Astrocyte (in vitro differentiated cells and primary cell): ENCODE data around the gene PRR23B. TPM values are rescaled to one million over a fixed set of nuclear protein-coding genes. Genes with fewer than 3 reads are reported as not detected.

ENCODE experiments used
- DNase-seq: peaks from one replicate; pipeline ENCODE4 v3.0.0-alpha.2; 2010; ENCODE audit warnings: low read depth
- FAIRE-seq: peaks from 2 replicates; lab custom pipeline; 2011; peaks lifted over from hg19 to GRCh38; lab: Jason Lieb, UNC
- H2AFZ ChIP-seq: 2 replicates; pipeline ENCODE4 v1.6.0; 2012; ENCODE audit warnings: low read depth, low read length, inconsistent platforms
- H3K27ac ChIP-seq: 2 replicates; pipeline ENCODE4 v1.5.1; 2011; ENCODE audit warnings: low read depth, low read length, inconsistent platforms
- H3K27me3 ChIP-seq: 2 replicates; pipeline ENCODE4 v1.6.0; 2011; ENCODE audit warnings: low read length, inconsistent platforms; ENCODE audit not compliant: insufficient read depth
- H3K36me3 ChIP-seq: 2 replicates; pipeline ENCODE4 v1.5.1; 2011; ENCODE audit warnings: low read length, inconsistent platforms; ENCODE audit not compliant: insufficient read depth
- H3K4me1 ChIP-seq: 2 replicates; pipeline ENCODE4 v1.5.1; 2011; ENCODE audit warnings: low read length, inconsistent platforms; ENCODE audit not compliant: insufficient read depth
- H3K4me2 ChIP-seq: 2 replicates; pipeline ENCODE4 v1.6.0; 2012; ENCODE audit warnings: low read length, inconsistent platforms
- H3K4me3 ChIP-seq: 2 replicates; pipeline ENCODE4 v1.5.1; 2011; ENCODE audit warnings: low read depth, mild to moderate bottlenecking, low read length, inconsistent platforms; ENCODE audit not compliant: insufficient read depth
- H3K79me2 ChIP-seq: 2 replicates; pipeline ENCODE4 v1.6.0; 2012; ENCODE audit warnings: mild to moderate bottlenecking, low read length, inconsistent platforms; ENCODE audit not compliant: insufficient read depth
- H3K9ac ChIP-seq: 2 replicates; pipeline ENCODE4 v1.6.0; 2012; ENCODE audit warnings: mild to moderate bottlenecking, low read length, inconsistent platforms
- H3K9me3 ChIP-seq: 2 replicates; pipeline ENCODE4 v1.5.1; 2012; ENCODE audit warnings: low read depth, mild to moderate bottlenecking, low read length, inconsistent platforms; ENCODE audit not compliant: insufficient read depth
- H4K20me1 ChIP-seq: 2 replicates; pipeline ENCODE4 v1.6.0; 2012; ENCODE audit warnings: low read length, inconsistent platforms; ENCODE audit not compliant: insufficient read depth
- H3K27ac Mint-ChIP-seq: one replicate; pipeline ENCODE4 v1.8.0; 2021; ENCODE audit warnings: mild to moderate bottlenecking, mixed read lengths; ENCODE audit not compliant: unreplicated experiment
- H3K27me3 Mint-ChIP-seq: one replicate; pipeline ENCODE4 v1.8.0; 2021; ENCODE audit warnings: low read depth, mixed read lengths; ENCODE audit not compliant: unreplicated experiment
- H3K36me3 Mint-ChIP-seq: one replicate; pipeline ENCODE4 v1.8.0; 2021; ENCODE audit warnings: low read depth, mixed read lengths; ENCODE audit not compliant: unreplicated experiment
- H3K4me1 Mint-ChIP-seq: one replicate; pipeline ENCODE4 v1.8.0; 2021; ENCODE audit warnings: low read depth, mixed read lengths; ENCODE audit not compliant: unreplicated experiment
- H3K4me3 Mint-ChIP-seq: one replicate; pipeline ENCODE4 v1.8.0; 2021; ENCODE audit warnings: mild to moderate bottlenecking, moderate library complexity, mixed read lengths; ENCODE audit not compliant: unreplicated experiment
- H3K9me3 Mint-ChIP-seq: one replicate; pipeline ENCODE4 v1.8.0; 2021; ENCODE audit warnings: mild to moderate bottlenecking, mixed read lengths; ENCODE audit not compliant: unreplicated experiment
- EZH2 ChIP-seq: IDR thresholded peaks from 2 replicates; pipeline ENCODE4 v1.6.1; 2012; ENCODE audit warnings: mild to moderate bottlenecking, low read length, inconsistent platforms; ENCODE audit not compliant: insufficient read depth
- total RNA-seq: library from RNA; stranded (reverse); gene quantifications from 2 replicates; pipeline ENCODE4 v1.2.1, GENCODE V29; 2021
- TF ChIP-seq, protein P1 (sequence below): IDR thresholded peaks from 2 replicates; pipeline ENCODE4 v1.5.1; 2011; ENCODE audit warnings: low read depth, mild to moderate bottlenecking, inconsistent platforms, low read length, moderate library complexity; ENCODE audit not compliant: insufficient read depth

The PRR23B gene
- total RNA-seq, 1 donor from 2014 or later: not detected

DNA sequence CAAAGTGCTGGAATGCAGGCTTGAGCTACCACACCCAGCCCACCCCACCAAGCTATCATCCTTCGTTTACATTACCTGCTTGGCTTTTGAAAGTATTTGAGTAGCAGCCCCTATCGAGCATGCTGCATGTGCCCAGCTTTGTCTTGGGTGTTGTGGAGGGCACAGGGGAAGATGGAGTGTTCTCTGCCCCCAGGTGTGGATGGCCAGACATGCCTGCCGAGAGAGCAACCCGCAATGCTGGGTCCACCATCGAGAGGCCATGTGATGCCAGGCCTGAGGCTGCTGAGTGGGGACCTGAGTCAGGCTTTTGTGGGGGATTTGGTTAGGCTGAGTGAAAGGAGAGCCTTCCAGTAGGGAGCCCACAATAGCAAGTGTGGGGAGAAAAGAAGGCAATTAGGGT lies 47.8 kb downstream of the PRR23B start:
- H3K9me3 Mint-ChIP-seq: peaks cover 2% of the 10 kb centered on the region
- no peak for FAIRE-seq
- TF ChIP-seq, protein P1, sequence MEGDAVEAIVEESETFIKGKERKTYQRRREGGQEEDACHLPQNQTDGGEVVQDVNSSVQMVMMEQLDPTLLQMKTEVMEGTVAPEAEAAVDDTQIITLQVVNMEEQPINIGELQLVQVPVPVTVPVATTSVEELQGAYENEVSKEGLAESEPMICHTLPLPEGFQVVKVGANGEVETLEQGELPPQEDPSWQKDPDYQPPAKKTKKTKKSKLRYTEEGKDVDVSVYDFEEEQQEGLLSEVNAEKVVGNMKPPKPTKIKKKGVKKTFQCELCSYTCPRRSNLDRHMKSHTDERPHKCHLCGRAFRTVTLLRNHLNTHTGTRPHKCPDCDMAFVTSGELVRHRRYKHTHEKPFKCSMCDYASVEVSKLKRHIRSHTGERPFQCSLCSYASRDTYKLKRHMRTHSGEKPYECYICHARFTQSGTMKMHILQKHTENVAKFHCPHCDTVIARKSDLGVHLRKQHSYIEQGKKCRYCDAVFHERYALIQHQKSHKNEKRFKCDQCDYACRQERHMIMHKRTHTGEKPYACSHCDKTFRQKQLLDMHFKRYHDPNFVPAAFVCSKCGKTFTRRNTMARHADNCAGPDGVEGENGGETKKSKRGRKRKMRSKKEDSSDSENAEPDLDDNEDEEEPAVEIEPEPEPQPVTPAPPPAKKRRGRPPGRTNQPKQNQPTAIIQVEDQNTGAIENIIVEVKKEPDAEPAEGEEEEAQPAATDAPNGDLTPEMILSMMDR: no peak
- TF ChIP-seq EZH2: no peak
- no peaks in the 10 kb centered on the region for H3K36me3 Mint-ChIP-seq
- Histone ChIP-seq H3K4me1 (no peaks in the 10 kb centered on the region), H2AFZ (no peak overlapping the region), H3K36me3 (no peaks in the 10 kb centered on the region), H3K79me2 (no peaks in the 10 kb centered on the region), H3K27ac (no peak overlapping the region), H3K4me2 (no peak overlapping the region), H3K4me3 (no peak overlapping the region), H3K9ac (no peak overlapping the region), H4K20me1 (no peaks in the 10 kb centered on the region), H3K9me3 (no peaks in the 10 kb centered on the region), H3K27me3 (peaks cover 11% of the 10 kb centered on the region)
- no peak for DNase-seq
- no peaks in the 10 kb centered on the region for H3K4me1 Mint-ChIP-seq
- H3K27me3 Mint-ChIP-seq: peaks cover 36% of the 10 kb centered on the region
- no peak overlapping the region for H3K4me3 Mint-ChIP-seq
- no peak overlapping the region for H3K27ac Mint-ChIP-seq

DNA sequence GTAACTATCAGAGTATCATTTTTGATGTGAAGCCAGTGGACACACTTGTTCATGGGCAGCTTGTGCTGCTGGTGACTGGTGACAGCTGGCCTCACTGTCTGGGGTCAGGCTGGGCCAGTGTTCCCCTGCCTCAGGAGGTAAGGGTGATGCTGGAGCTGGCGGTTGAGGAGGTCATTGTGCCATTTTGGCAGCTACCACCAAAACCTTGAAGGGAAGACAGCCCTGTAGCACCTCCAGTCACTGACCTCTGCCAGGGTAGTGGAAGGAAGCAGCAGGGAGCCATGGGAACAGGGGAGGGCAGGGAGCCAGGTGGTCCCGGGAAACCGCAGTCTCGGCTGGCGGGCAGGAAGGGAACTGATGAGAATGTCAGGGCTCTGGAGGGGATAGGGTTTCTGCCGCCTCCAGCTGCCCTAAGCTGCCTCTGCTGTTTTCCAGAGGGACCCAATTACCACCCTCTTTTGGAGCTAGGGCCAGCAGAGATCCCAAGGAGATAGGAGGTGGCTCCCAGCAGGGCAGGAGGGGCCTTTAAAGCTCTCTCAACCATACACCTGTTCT lies 48.9 kb downstream of the PRR23B start:
- Histone ChIP-seq H3K79me2 (no peaks in the 10 kb centered on the region), H4K20me1 (no peaks in the 10 kb centered on the region), H3K4me3 (no peak overlapping the region), H2AFZ (no peak overlapping the region), H3K27me3 (peaks cover 9% of the 10 kb centered on the region), H3K9ac (no peak overlapping the region), H3K27ac (no peak overlapping the region), H3K9me3 (no peaks in the 10 kb centered on the region), H3K36me3 (no peaks in the 10 kb centered on the region), H3K4me2 (no peak overlapping the region), H3K4me1 (no peaks in the 10 kb centered on the region)
- H3K4me3 Mint-ChIP-seq: no peak overlapping the region
- H3K27me3 Mint-ChIP-seq: peaks cover 27% of the 10 kb centered on the region
- H3K4me1 Mint-ChIP-seq: no peaks in the 10 kb centered on the region
- TF ChIP-seq, protein P1: no peak
- no peak for TF ChIP-seq EZH2
- no peak overlapping the region for H3K27ac Mint-ChIP-seq
- no peak for FAIRE-seq
- no peaks in the 10 kb centered on the region for H3K36me3 Mint-ChIP-seq
- DNase-seq: no peak
- peaks cover 4% of the 10 kb centered on the region for H3K9me3 Mint-ChIP-seq

Other genes starting within 250 kb of the PRR23B start
- 20.3 and 24.8 TPM in 2 replicates for gene PIK3CB, start 186.0 kb downstream of the PRR23B start, total RNA-seq
- 3.7 and 4.5 TPM in 2 replicates for gene FOXL2, start 73.8 kb downstream of the PRR23B start, total RNA-seq
- gene FOXL2NB, start 73.7 kb downstream of the PRR23B start, total RNA-seq: 3.9 and 5.2 TPM in 2 replicates
- not detected in 2 replicates for gene PRR23A, start 14.7 kb downstream of the PRR23B start, total RNA-seq
- gene PRR23C, start 24.0 kb upstream of the PRR23B start, total RNA-seq: not detected in 2 replicates